Spleen (tissue), 7 donors: ENCODE data around the gene ZNF594.

Experiments
- CTCF ChIP-seq, 11 experiments: fragments of 200-600 bp in 7 of 11; fragments of 450-650 bp in 4 of 11; sonication (generic) in 4 of 11; IDR thresholded peaks in 8 of 11; conservative IDR thresholded peaks in 3 of 11; 1 replicate in 7 of 11; 2 replicates in 4 of 11; pipeline versions ENCODE4 v1.4.0 to v1.8.0; 2016 to 2021; ENCODE audit warnings: antibody characterized with exemption in 11 of 11, inconsistent platforms in 4 of 11, mild to moderate bottlenecking in 1 of 11
- POLR2A ChIP-seq, 3 donors: fragments of 450-650 bp; IDR thresholded peaks; one replicate each; pipeline ENCODE4 v1.5.1; 2017; ENCODE audit warnings: antibody characterized with exemption in 3 of 3, mild to moderate bottlenecking in 1 of 3
- POLR2AphosphoS5 ChIP-seq, 3 donors: sonication (generic); formaldehyde crosslinking; IDR thresholded peaks; one replicate each; pipeline ENCODE4 v1.5.1; 2017; ENCODE audit warnings: antibody characterized with exemption in 3 of 3
- donor health status: DM: no; HTN: no; CAD: no; lungs with moderate emphysema.
- donor health status: DM: no; HTN: no; CAD: no.
- donor health status: DM: no; HTN: no; CAD: no.

DNA sequence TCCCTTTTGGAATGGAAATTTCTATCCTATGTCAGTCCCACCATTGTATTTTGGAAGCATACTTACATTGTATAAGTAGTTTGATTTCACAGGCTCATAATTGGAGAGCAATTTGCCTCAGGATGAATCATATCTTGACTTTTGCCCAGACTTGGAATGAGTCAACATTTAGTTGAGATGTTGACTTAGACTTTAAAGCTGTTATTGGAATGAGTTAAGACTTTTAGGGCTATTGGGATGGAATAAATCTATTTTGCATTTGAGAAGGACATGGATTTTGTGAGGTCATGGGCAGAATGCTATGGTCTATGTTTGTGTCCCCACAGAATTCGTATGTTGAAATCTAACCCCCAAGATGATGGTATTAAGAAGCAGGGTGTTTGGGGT, 12.2 kb upstream of the ZNF594 start:
- TF ChIP-seq CTCF (IDR thresholded peaks at IDR 0.05 in 8 of 11, conservative IDR thresholded peaks at IDR 0.05 in 3 of 11) = no peak
- no peak for TF ChIP-seq POLR2AphosphoS5 (IDR thresholded peaks at IDR 0.05)
- no peak for TF ChIP-seq POLR2A (IDR thresholded peaks at IDR 0.05)
